SK-N-DZ (cell line): ENCODE data around the gene AKNA.

Experiments used
- DNase-seq: peaks from one replicate; pipeline ENCODE4 v3.0.0-alpha.2; 2015; ENCODE audit warnings: low spot score

AKNA gene

DNA sequence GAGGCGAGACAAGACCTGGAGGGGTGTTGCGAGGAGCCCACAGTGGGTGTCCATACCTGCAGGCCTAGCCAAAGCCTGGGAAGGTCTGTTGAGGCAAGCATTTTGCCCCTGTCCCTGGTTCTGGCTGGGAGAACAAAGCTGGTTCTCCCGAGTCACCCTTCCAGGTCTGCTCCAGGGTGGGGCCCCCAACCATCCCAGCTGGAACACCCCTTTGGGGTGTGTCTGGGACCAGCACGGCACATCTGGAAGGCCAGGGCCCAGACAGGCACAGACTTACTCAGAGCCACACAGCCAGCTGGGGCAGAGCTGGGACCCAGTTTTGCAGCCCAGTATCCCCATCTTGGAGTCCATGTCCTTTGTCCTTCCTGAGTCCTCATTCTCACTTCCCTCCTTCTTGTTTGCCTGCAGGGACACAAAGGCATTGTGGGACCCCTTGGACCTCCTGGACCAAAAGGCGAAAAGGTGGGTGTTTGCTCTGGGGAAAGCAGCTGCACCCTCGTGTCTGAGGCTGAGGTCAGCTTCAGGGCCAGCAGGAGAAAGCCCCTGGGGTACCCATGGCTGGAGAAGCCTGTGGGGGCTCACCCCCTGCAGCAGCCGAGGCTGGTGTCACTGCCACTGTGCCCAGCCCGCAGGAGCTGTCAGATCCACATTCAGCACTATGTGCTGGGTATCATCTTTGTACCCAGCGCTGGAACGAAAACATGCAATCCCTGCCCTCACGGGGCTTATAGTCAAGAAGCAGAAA lies 103.3 kb downstream of the AKNA start:
- DNase-seq = no peak
